SK-N-SH treated with all-trans-retinoic acid at 6 μM for 48 hours (cell line): ENCODE measurements around the gene LYST.

ENCODE experiments used
- ATAC-seq: fragments of 200-7000 bp; cut with Tn5 transposase; 3 replicates; pipeline ENCODE4 v1.9.1; 2020; ENCODE audit warnings: mild to moderate bottlenecking, moderate library complexity
- ARNTL ChIP-seq: fragments of 450-650 bp; formaldehyde crosslinking; IDR thresholded peaks from 2 replicates; pipeline ENCODE4 v1.5.0; 2020; ENCODE audit warnings: low read depth, mild to moderate bottlenecking, moderate library complexity, borderline replicate concordance
- BACH2 ChIP-seq: fragments of 250-450 bp; sonication (Bioruptor Pico); IDR thresholded peaks from 2 replicates; pipeline ENCODE4 v1.9.0; 2021; ENCODE audit warnings: mild to moderate bottlenecking, borderline replicate concordance
- CREB5 ChIP-seq: fragments of 250-450 bp; sonication (Bioruptor Pico); IDR thresholded peaks from 2 replicates; pipeline ENCODE4 v1.5.1; 2020; ENCODE audit warnings: low read depth, mild to moderate bottlenecking, moderate library complexity
- CSDC2 ChIP-seq: fragments of 250-450 bp; sonication (Bioruptor Pico); IDR thresholded peaks from 2 replicates; pipeline ENCODE4 v1.5.0; 2020; ENCODE audit warnings: mild to moderate bottlenecking, moderate library complexity
- CSRNP3 ChIP-seq: fragments of 250-450 bp; sonication (Bioruptor Pico); IDR thresholded peaks from 2 replicates; pipeline ENCODE4 v1.5.1; 2021; ENCODE audit warnings: mild to moderate bottlenecking, moderate library complexity
- ESRRG ChIP-seq: fragments of 250-450 bp; sonication (Bioruptor Pico); IDR thresholded peaks from 2 replicates; pipeline ENCODE4 v1.6.1; 2021; ENCODE audit warnings: mild to moderate bottlenecking
- GLIS3 ChIP-seq: fragments of 250-450 bp; sonication (Bioruptor Pico); IDR thresholded peaks from 2 replicates; pipeline ENCODE4 v1.5.0; 2020; ENCODE audit warnings: mild to moderate bottlenecking, moderate library complexity
- ISL1 ChIP-seq: fragments of 250-450 bp; sonication (Bioruptor Pico); IDR thresholded peaks from 2 replicates; pipeline ENCODE4 v2.1.2; 2022; ENCODE audit warnings: mild to moderate bottlenecking, moderate library complexity
- OSR1 ChIP-seq: fragments of 250-450 bp; sonication (Bioruptor Pico); IDR thresholded peaks from 2 replicates; pipeline ENCODE4 v1.8.0; 2022; ENCODE audit warnings: moderate library complexity, mild to moderate bottlenecking, inconsistent platforms
- PATZ1 ChIP-seq: fragments of 250-450 bp; sonication (Bioruptor Pico); IDR thresholded peaks from 2 replicates; pipeline ENCODE4 v1.8.0; 2020; ENCODE audit warnings: mild to moderate bottlenecking, moderate library complexity, borderline replicate concordance
- POU6F1 ChIP-seq: fragments of 250-450 bp; sonication (Bioruptor Pico); IDR thresholded peaks from 2 replicates; pipeline ENCODE4 v1.8.0; 2021; ENCODE audit warnings: low read depth, mild to moderate bottlenecking, moderate library complexity, borderline replicate concordance
- PPARA ChIP-seq: fragments of 250-450 bp; sonication (Bioruptor Pico); IDR thresholded peaks from 2 replicates; pipeline ENCODE4 v1.5.0; 2020; ENCODE audit warnings: mild to moderate bottlenecking, borderline replicate concordance
- RARB ChIP-seq: fragments of 250-450 bp; sonication (Bioruptor Pico); IDR thresholded peaks from 2 replicates; pipeline ENCODE4 v1.8.0; 2021; ENCODE audit warnings: mild to moderate bottlenecking, moderate library complexity
- SNAI2 ChIP-seq: fragments of 250-450 bp; sonication (Bioruptor Pico); IDR thresholded peaks from 2 replicates; pipeline ENCODE4 v1.5.0; 2020; ENCODE audit warnings: mild to moderate bottlenecking, moderate library complexity
- TCF4 ChIP-seq: fragments of 250-450 bp; sonication (Bioruptor Pico); IDR thresholded peaks from 2 replicates; pipeline ENCODE4 v1.8.0; 2021; ENCODE audit warnings: mild to moderate bottlenecking, moderate library complexity, borderline replicate concordance
- TOX ChIP-seq: fragments of 250-450 bp; sonication (Bioruptor Pico); IDR thresholded peaks from 2 replicates; pipeline ENCODE4 v1.8.0; 2021; ENCODE audit warnings: mild to moderate bottlenecking, moderate library complexity, borderline replicate concordance
- TSHZ2 ChIP-seq: fragments of 250-450 bp; sonication (Bioruptor Pico); IDR thresholded peaks from 2 replicates; pipeline ENCODE4 v1.5.0; 2020; ENCODE audit warnings: mild to moderate bottlenecking, moderate library complexity
- ZC3H10 ChIP-seq: fragments of 250-450 bp; sonication (Bioruptor Pico); IDR thresholded peaks from 2 replicates; pipeline ENCODE4 v1.5.1; 2021; ENCODE audit warnings: mild to moderate bottlenecking, moderate library complexity
- ZFP3 ChIP-seq: fragments of 250-450 bp; sonication (Bioruptor Pico); IDR thresholded peaks from 2 replicates; pipeline ENCODE4 v1.5.0; 2020; ENCODE audit warnings: mild to moderate bottlenecking, moderate library complexity
- ZFP30 ChIP-seq: fragments of 450-650 bp; formaldehyde crosslinking; IDR thresholded peaks from 2 replicates; pipeline ENCODE4 v1.5.0; 2022; ENCODE audit warnings: mild to moderate bottlenecking, moderate library complexity
- ZNF565 ChIP-seq: fragments of 450-650 bp; formaldehyde crosslinking; conservative IDR thresholded peaks from 2 replicates; pipeline ENCODE4 v1.5.0; 2020; ENCODE audit warnings: low read depth, mild to moderate bottlenecking, moderate library complexity
- ZNF70 ChIP-seq: fragments of 450-650 bp; formaldehyde crosslinking; IDR thresholded peaks from 2 replicates; pipeline ENCODE4 v1.5.0; 2020; ENCODE audit warnings: mild to moderate bottlenecking, moderate library complexity
- ZNF8 ChIP-seq: fragments of 450-650 bp; formaldehyde crosslinking; IDR thresholded peaks from 2 replicates; pipeline ENCODE4 v1.5.0; 2020; ENCODE audit warnings: mild to moderate bottlenecking, moderate library complexity

LYST gene

GRCh38 chr1:235741294-235741693 is 125.4 kb downstream of the LYST start:
- ATAC-seq: peak; percentile 98
- TF ChIP-seq CSDC2 (CRISPR knock-in tag) (no peak), POU6F1 (no peak), BACH2 (CRISPR knock-in tag) (no peak), TOX (CRISPR knock-in tag) (no peak), ISL1 (no peak)

GRCh38 chr1:235739631-235740030 is 127.1 kb downstream of the LYST start:
- no peak for TF ChIP-seq PPARA (CRISPR knock-in tag)
- no peak for TF ChIP-seq ESRRG (CRISPR knock-in tag)
- no peak for TF ChIP-seq POU6F1
- TF ChIP-seq RARB: no peak
- TF ChIP-seq ZNF565 (CRISPR knock-in tag): no peak
- no peak for TF ChIP-seq ARNTL (CRISPR knock-in tag)
- TF ChIP-seq ZNF8 (CRISPR knock-in tag): no peak
- no peak for TF ChIP-seq ISL1
- no peak for TF ChIP-seq TSHZ2 (CRISPR knock-in tag)
- no peak for TF ChIP-seq PATZ1
- no peak for TF ChIP-seq ZC3H10
- no peak for TF ChIP-seq GLIS3
- TF ChIP-seq OSR1 (CRISPR knock-in tag): no peak
- TF ChIP-seq ZFP3 (CRISPR knock-in tag): no peak
- TF ChIP-seq CREB5: no peak
- TF ChIP-seq CSDC2 (CRISPR knock-in tag): no peak
- TF ChIP-seq ZFP30 (CRISPR knock-in tag): no peak
- no peak for TF ChIP-seq ZNF70 (CRISPR knock-in tag)
- TF ChIP-seq SNAI2 (CRISPR knock-in tag): no peak
- TF ChIP-seq, all 23 proteins: peak for 0
- ATAC-seq: no peak

- peak; percentile 17; the same call in 1 of the 3 replicates for ATAC-seq
- TF ChIP-seq ZNF70 (CRISPR knock-in tag): no peak
- TF ChIP-seq ZC3H10: no peak
- TF ChIP-seq PPARA (CRISPR knock-in tag): no peak
- TF ChIP-seq RARB: no peak
- no peak for TF ChIP-seq CREB5
- TF ChIP-seq SNAI2 (CRISPR knock-in tag): no peak
- no peak for TF ChIP-seq TCF4
- TF ChIP-seq TOX (CRISPR knock-in tag): no peak
- no peak for TF ChIP-seq ZNF565 (CRISPR knock-in tag)
- TF ChIP-seq ZFP30 (CRISPR knock-in tag): no peak
- TF ChIP-seq ZNF8 (CRISPR knock-in tag): no peak
- TF ChIP-seq ZFP3 (CRISPR knock-in tag): no peak
- TF ChIP-seq CSRNP3 (CRISPR knock-in tag): no peak
- no peak for TF ChIP-seq GLIS3
- no peak for TF ChIP-seq BACH2 (CRISPR knock-in tag)
- no peak for TF ChIP-seq TSHZ2 (CRISPR knock-in tag)
- no peak for TF ChIP-seq ISL1
Observed at GRCh38 chr1:235739124-235739523, 127.6 kb downstream of the LYST start.
